Fibroblast of lung (primary cell): ENCODE data around the gene PLEKHA8.

ENCODE experiments used
- CTCF ChIP-seq, 2 donors: IDR thresholded peaks in 1 of 2; conservative IDR thresholded peaks in 1 of 2; 1 replicate in 1 of 2; 2 replicates in 1 of 2; pipeline ENCODE4 v1.5.1; 2011 to 2012; ENCODE audit warnings: low read length in 2 of 2, control low read depth in 1 of 2, inconsistent platforms in 1 of 2, low read depth in 1 of 2, mild to moderate bottlenecking in 1 of 2
- EZH2 ChIP-seq: IDR thresholded peaks from 2 replicates; pipeline ENCODE4 v1.5.1; 2012; ENCODE audit warnings: low read length, control low read depth, mild to moderate bottlenecking; ENCODE audit errors: missing control alignments

GRCh38 chr7:30119890-30120577 lies 91.8 kb downstream of the PLEKHA8 start:
- TF ChIP-seq CTCF (conservative IDR thresholded peaks at IDR 0.05 in 1 of 2, IDR thresholded peaks at IDR 0.05 in 1 of 2; ENCODE audit: low read depth in 1 of 2, low read length in 2 of 2) (no peak), EZH2 (no peak)
